SIG-M5 treated with dmso at 0.1 percent for 504 hours (cell line): Measurements from ENCODE around the gene CAPN10.
A peak's percentile ranks its signal among the peaks of the same experiment; 100 is the strongest.

ENCODE experiments used
- DNase-seq: peaks from one replicate; lab custom pipeline; 2025; ENCODE audit not compliant: unreplicated experiment; lab: John Stamatoyannopoulos, UW

Gene CAPN10

DNA sequence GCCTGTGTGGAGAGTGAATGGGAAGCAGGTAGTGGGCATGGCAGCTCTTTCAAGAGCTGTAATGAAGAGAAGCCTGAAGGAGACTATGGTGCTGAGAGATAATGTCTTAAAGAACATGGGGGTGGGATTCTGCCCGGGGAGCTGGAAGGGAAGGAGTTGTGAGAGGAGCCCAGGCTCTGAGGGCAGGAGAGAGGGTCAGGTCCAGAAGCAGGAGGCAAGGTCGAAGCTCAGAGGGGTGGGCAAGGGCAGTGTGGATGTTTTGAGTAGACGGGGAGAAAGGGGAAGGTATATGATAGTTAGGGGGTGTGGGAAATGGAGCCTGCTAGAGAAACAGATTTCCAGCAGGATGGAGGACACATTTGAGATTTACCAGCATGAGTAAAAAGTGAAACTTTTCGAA lies 2.1 kb downstream of the CAPN10 start:
- DNase-seq, result no peak

DNA sequence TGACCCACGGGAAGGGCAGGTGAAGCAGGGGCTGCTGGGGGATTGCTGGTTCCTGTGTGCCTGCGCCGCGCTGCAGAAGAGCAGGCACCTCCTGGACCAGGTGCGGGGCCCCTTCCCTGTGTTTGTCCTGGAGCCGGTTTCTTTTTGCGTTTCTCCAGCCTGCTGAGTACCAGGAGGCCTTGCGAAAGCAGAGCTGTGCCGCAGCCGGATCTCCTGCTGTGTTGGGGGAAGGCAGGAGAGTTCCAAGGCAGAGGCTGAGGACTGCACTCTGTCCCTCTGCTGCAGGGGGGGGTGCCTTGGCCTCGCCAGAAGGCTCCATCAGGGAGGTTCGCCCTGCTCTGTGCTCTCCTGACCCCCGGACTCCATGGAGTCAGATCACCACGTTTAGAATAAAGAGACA lies 2.8 kb downstream of the CAPN10 start:
- no peak for DNase-seq

DNA sequence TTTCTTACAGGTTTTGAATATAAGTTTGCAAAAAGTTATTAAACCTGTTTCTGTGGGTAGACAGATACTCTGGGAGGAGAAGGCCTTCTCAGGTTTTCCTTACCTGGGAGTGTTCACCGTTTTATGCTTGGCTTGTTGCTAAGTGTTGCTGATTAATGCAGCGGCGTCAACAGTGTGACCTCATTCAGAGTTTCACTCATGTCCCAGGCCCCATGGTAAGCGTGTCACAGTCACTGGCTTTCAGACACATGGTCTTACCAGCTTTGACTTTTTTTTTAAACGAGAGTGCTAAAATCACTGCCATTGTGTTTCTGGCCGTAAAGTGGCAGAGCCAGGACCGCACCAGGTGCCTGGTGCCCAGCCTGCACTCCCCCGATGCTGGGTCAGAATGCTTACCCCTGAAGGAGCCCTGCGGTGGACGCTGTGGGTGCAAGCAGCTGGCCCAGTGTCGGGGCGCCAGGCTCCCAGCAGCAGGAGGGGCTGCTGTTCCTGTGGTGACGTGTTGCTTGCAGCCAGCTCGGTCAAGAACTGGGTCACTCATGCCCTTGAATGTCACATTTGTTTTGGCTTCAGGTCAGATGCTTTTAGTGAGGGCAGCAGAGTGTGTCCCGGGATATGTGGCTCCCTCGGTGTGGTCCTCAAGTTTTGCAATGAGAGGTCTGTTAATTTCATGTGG lies 3.5 kb downstream of the CAPN10 start:
- DNase-seq, result no peak

DNA sequence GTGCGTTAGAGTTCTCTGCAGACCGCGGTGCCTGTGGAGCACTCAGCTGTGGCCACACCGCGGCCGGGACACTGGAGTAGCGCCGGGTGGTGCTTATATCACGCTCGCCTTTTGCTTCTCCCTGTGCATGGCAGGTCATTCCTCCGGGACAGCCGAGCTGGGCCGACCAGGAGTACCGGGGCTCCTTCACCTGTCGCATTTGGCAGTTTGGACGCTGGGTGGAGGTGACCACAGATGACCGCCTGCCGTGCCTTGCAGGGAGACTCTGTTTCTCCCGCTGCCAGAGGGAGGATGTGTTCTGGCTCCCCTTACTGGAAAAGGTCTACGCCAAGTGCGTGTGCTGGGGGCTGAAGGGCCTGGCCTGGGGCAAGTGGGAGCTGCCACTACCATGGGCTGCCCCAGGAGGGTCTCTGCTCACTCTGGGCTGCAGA lies 4.2 kb downstream of the CAPN10 start:
- no peak for DNase-seq

DNA sequence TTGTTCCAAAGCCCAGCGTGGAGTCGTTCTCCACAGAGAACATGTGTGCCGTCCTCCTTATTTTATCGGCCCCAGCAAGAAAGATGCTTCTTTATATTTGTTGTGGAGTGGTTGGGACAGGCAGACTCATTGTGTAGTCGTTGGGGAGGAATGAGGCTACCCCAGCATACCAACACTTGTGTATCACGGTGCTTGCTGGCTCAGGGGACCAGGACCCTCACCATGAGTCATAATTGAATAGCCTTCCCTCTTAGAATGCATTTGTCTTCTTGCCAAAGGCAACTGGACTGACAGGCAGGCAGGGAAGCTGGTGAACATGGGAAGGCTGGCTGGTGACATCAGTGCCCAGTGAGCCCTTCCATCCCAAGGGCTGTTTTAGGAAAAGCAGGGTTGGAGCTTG lies 4.7 kb downstream of the CAPN10 start:
- no peak for DNase-seq

DNA sequence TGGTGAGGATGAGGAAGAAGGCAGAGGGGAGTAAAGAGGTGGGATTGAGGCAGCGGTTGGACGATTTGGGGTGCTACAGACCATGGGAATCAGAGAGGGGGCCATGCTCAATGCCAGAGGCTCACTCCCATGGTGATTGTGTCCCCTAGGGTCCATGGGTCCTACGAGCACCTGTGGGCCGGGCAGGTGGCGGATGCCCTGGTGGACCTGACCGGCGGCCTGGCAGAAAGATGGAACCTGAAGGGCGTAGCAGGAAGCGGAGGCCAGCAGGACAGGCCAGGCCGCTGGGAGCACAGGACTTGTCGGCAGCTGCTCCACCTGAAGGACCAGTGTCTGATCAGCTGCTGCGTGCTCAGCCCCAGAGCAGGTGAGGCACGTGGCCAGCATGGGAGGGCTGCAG lies 5.2 kb downstream of the CAPN10 start:
- no peak for DNase-seq

GRCh38 chr2:240593026-240593702 lies 6.6 kb downstream of the CAPN10 start:
- DNase-seq, result no peak

DNA sequence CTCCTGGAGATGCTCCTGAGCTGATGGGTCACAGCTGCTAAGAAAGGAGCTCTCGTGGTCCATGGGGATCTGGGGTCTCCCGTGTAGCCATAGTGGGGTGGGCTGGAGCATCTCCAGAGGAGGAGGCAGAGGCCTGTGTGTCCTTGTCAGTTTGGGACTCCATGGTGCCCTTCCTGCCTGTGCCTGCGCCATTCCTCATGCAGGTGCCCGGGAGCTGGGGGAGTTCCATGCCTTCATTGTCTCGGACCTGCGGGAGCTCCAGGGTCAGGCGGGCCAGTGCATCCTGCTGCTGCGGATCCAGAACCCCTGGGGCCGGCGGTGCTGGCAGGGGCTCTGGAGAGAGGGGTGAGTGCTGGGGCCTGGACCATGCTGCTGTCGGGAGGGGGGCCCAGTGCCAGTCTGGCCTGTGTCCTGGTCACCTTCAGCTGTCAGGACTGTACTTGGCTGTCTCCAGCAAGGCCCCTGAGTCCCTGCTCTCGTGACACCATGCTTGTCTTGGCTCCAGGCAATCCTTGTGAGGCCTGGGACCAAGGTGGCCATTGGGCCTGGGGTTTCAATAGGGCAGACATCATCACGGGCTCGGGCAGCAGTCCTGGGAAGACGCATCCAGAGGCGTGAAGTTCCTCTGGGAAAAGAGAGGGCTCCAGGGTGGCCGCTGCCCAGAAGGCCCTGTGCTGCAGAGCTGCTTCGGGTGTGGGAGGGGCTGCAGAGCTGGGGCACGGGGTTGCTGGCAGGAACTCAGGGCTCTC lies 7.3 kb downstream of the CAPN10 start:
- no peak for DNase-seq

GRCh38 chr2:240594511-240595380 lies 8.2 kb downstream of the CAPN10 start:
- DNase-seq, result no peak

- DNase-seq, result peak; percentile 19
Observed at GRCh38 chr2:240595381-240596079, 9.0 kb downstream of the CAPN10 start.

GRCh38 chr2:240596080-240596460 lies 9.5 kb downstream of the CAPN10 start:
- no peak for DNase-seq

- DNase-seq, result no peak
Observed at GRCh38 chr2:240596491-240596931, 10.0 kb downstream of the CAPN10 start.

GRCh38 chr2:240597054-240597418 lies 10.5 kb downstream of the CAPN10 start:
- no peak for DNase-seq

- no peak for DNase-seq
Observed at GRCh38 chr2:240597419-240598181, 11.1 kb downstream of the CAPN10 start.

DNA sequence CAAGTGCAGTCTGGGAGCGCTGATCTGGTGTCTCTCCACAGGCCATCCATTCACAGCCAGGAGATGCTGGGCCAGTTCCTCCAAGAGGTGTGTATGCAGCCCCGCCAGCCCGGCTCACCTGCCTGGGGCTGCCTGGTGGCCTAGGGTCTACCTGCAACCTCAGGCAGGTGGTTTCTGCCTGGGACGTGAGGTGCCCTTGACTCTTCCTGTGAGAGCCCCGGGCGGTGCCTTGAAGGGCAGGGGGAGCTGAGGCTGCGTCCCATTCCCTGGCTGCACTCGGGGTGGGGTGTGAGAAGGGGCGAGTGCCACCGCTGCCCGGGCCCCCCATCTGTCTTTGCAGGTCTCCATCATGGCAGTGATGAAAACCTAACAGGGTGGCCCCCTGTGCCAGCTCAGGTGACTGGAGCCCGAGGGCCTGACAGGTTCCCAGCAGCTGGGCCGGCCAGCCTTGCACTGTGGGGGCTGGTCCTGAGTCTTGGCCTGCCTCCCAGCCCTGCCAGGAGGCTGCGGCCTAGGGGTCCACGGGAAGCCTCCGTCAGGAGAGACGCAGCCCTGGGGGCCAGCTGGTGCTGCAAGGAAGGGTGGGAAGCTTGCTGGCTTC lies 11.9 kb downstream of the CAPN10 start:
- no peak for DNase-seq

- no peak for DNase-seq
Observed at GRCh38 chr2:240599141-240599583, 12.6 kb downstream of the CAPN10 start.

DNA sequence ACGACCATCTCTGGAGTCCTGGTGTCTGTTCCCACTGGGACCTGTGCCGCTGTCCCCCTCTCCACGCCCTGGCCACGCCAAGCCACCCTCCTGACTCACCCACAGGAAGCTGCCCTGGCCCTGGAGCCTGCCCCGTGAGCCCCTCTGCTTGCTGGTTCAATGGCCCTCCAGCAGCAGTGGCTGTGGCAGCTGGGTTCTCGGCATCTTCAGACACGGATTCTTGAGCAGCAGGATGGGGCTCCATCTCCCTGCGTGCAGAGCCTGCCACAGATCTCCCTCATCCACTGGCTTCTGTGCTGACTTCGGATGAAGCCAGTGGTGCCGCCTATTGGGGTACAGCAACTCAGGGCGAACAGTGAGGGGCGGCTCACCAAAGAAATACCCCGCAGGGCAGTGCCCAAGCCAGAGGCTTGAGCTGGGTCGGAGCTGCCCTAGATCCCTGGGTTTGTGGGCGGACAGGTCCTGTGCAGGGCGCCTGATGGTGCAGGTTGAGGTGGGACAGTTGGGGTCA lies 14.0 kb downstream of the CAPN10 start:
- DNase-seq, result no peak

GRCh38 chr2:240601061-240601830 lies 14.7 kb downstream of the CAPN10 start:
- no peak for DNase-seq

DNA sequence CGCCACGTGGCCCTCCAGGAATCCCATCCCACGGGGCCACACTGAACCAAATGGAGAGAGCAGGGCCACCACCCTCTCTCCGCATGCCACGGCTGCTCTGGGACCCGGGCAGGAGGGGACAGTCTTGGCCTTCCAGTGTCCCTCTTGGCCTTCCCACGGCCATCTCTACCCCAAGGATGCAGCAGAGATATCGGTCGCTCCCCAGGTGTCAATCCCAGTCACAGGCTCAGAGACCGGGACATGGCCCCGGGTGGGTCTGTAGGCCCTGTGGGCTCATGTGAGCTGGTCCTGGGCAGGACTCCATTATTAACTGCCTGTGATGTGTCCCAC lies 15.3 kb downstream of the CAPN10 start:
- no peak for DNase-seq
